GM23338 (cell line): ENCODE measurements around the gene PCLO. TPM values are rescaled to one million over a fixed set of nuclear protein-coding genes. Genes with fewer than 3 reads are reported as not detected.
"Not testable (repeated sequence)": the region's sequence is repeated elsewhere in the genome, so short reads cannot be mapped to it uniquely, and the experiment has no call there.

Experiments used
- ATAC-seq: fragments of 200-7000 bp; cut with Tn5 transposase; 3 replicates; pipeline ENCODE4 v1.9.1; 2020
- DNase-seq: peaks from one replicate; pipeline ENCODE4 v3.0.0-alpha.2; 2015; ENCODE audit warnings: low spot score
- H2AFZ ChIP-seq: fragments of 200-600 bp; sonication (generic); 2 replicates; pipeline ENCODE4 v1.8.0; 2016; ENCODE audit warnings: antibody characterized with exemption, mild to moderate bottlenecking, moderate library complexity
- H3F3A ChIP-seq: fragments of 200-600 bp; sonication (generic); replicated peaks from 2 replicates; pipeline ENCODE4 v1.8.0; 2017; ENCODE audit warnings: antibody characterized with exemption, mixed run types, low read depth
- H3K27ac ChIP-seq: fragments of 200-600 bp; sonication (generic); 2 replicates; pipeline ENCODE4 v1.6.1; 2016; ENCODE audit warnings: low read depth
- H3K27me3 ChIP-seq: fragments of 200-600 bp; sonication (generic); 2 replicates; pipeline ENCODE4 v1.8.0; 2016; ENCODE audit warnings: mild to moderate bottlenecking, mixed run types, moderate library complexity; ENCODE audit not compliant: insufficient read depth
- H3K36me3 ChIP-seq: fragments of 200-600 bp; sonication (generic); 2 replicates; pipeline ENCODE4 v1.8.0; 2016; ENCODE audit warnings: mild to moderate bottlenecking; ENCODE audit not compliant: insufficient read depth
- H3K4me1 ChIP-seq: fragments of 200-600 bp; sonication (generic); 2 replicates; pipeline ENCODE4 v1.8.0; 2016; ENCODE audit warnings: mild to moderate bottlenecking, moderate library complexity; ENCODE audit not compliant: insufficient read depth
- H3K4me2 ChIP-seq: fragments of 200-600 bp; sonication (generic); 2 replicates; pipeline ENCODE4 v1.7.1; 2017; ENCODE audit warnings: mixed run types
- H3K4me3 ChIP-seq: fragments of 200-600 bp; sonication (generic); 2 replicates; pipeline ENCODE4 v1.6.1; 2016; ENCODE audit warnings: mixed run types
- H3K79me2 ChIP-seq: fragments of 200-600 bp; sonication (generic); replicated peaks from 2 replicates; pipeline ENCODE4 v1.8.0; 2017; ENCODE audit warnings: mild to moderate bottlenecking; ENCODE audit not compliant: insufficient read depth
- H3K9me2 ChIP-seq: fragments of 200-600 bp; sonication (generic); 2 replicates; pipeline ENCODE4 v1.8.0; 2017; ENCODE audit not compliant: insufficient read depth
- H4K20me1 ChIP-seq: fragments of 200-600 bp; sonication (generic); replicated peaks from 2 replicates; pipeline ENCODE4 v1.8.0; 2017; ENCODE audit warnings: mild to moderate bottlenecking; ENCODE audit not compliant: insufficient read depth
- H3K27ac Mint-ChIP-seq: 2 replicates; pipeline ENCODE4 v1.8.0; 2020; ENCODE audit warnings: inconsistent platforms, mild to moderate bottlenecking, moderate library complexity, mixed read lengths
- H3K27me3 Mint-ChIP-seq: 3 replicates; pipeline ENCODE4 v1.8.0; 2022; ENCODE audit warnings: low read depth, mild to moderate bottlenecking, moderate library complexity, mixed read lengths, inconsistent platforms; ENCODE audit not compliant: insufficient read depth, poor library complexity
- H3K36me3 Mint-ChIP-seq: 3 replicates; pipeline ENCODE4 v1.8.0; 2021; ENCODE audit warnings: low read depth, mild to moderate bottlenecking, inconsistent platforms, moderate library complexity, mixed read lengths
- H3K4me1 Mint-ChIP-seq: 3 replicates; pipeline ENCODE4 v1.8.0; 2020; ENCODE audit warnings: mild to moderate bottlenecking, inconsistent platforms, mixed read lengths
- H3K4me3 Mint-ChIP-seq: 3 replicates; pipeline ENCODE4 v1.8.0; 2021; ENCODE audit warnings: moderate library complexity, mild to moderate bottlenecking, inconsistent platforms, mixed read lengths
- H3K9me3 Mint-ChIP-seq: 3 replicates; pipeline ENCODE4 v1.8.0; 2020; ENCODE audit warnings: moderate library complexity, mild to moderate bottlenecking, inconsistent platforms, mixed read lengths
- CREB1 ChIP-seq: fragments of 250-450 bp; sonication (Bioruptor Pico); IDR thresholded peaks from 2 replicates; pipeline ENCODE4 v1.5.0; 2020; ENCODE audit warnings: low read depth, mild to moderate bottlenecking, moderate library complexity
- JUNB ChIP-seq: IDR thresholded peaks from one replicate; pipeline ENCODE4 v1.6.1; 2016; ENCODE audit warnings: antibody characterized with exemption; ENCODE audit not compliant: unreplicated experiment
- NANOG ChIP-seq: IDR thresholded peaks from 2 replicates; pipeline ENCODE4 v1.6.1; 2016; ENCODE audit warnings: antibody characterized with exemption, borderline replicate concordance
- POLR2AphosphoS5 ChIP-seq: IDR thresholded peaks from 2 replicates; pipeline ENCODE4 v1.6.1; 2016; ENCODE audit warnings: antibody characterized with exemption, low read depth
- STAT1 ChIP-seq: IDR thresholded peaks from one replicate; pipeline ENCODE4 v1.6.1; 2016; ENCODE audit warnings: antibody characterized with exemption; ENCODE audit not compliant: unreplicated experiment
- ZNF114 ChIP-seq: fragments of 250-450 bp; sonication (Bioruptor Pico); IDR thresholded peaks from 2 replicates; pipeline ENCODE4 v1.5.0; 2020; ENCODE audit warnings: mild to moderate bottlenecking, moderate library complexity
- ZNF331 ChIP-seq: fragments of 250-450 bp; sonication (Bioruptor Pico); IDR thresholded peaks from 2 replicates; pipeline ENCODE4 v1.5.0; 2020; ENCODE audit warnings: low read depth, mild to moderate bottlenecking, moderate library complexity
- polyA plus RNA-seq: library from polyadenylated mRNA; unstranded; fragments of >200 nt; fragmentation: Nextera tagmentation; extraction: Ambion mirVana; gene quantifications from 2 replicates; pipeline ENCODE4 v1.2.1, GENCODE V29; 2016
- total RNA-seq: library from RNA; depleted of rRNA; stranded (reverse); fragments of >200 nt; shearing (Covaris generic); gene quantifications from 2 replicates; pipeline ENCODE4 v1.2.3, GENCODE V29; 2014
- TF ChIP-seq, protein P1 (sequence below): IDR thresholded peaks from one replicate; pipeline ENCODE4 v1.6.1; 2018; ENCODE audit warnings: antibody characterized with exemption; ENCODE audit not compliant: unreplicated experiment
- TF ChIP-seq, protein P2 (sequence below), 2 experiments: fragments of 200-600 bp in 1 of 2; sonication (generic) in 1 of 2; conservative IDR thresholded peaks; 2 replicates each; pipeline versions ENCODE4 v1.5.1 to v1.6.1; 2016 to 2017; ENCODE audit warnings: antibody characterized with exemption in 2 of 2, low read depth in 2 of 2, mild to moderate bottlenecking in 2 of 2, moderate library complexity in 1 of 2

PCLO gene
- total and polyA plus RNA-seq, 2 experiments from 2014 or later = 7.4 to 9.1 TPM

- Histone ChIP-seq H2AFZ (no peak overlapping the region), H3K79me2 (no peaks in the 10 kb centered on the region), H3K27me3 (no peaks in the 10 kb centered on the region), H3K4me2 (no peak overlapping the region), H3K36me3 (no peaks in the 10 kb centered on the region), H3K4me3 (no peak overlapping the region), H3K4me1 (no peaks in the 10 kb centered on the region), H3K27ac (no peak overlapping the region), H3K9me2 (no peaks in the 10 kb centered on the region), H4K20me1 (no peaks in the 10 kb centered on the region), H3F3A (no peaks in the 10 kb centered on the region)
- Mint-ChIP-seq H3K4me1 (no peaks in the 10 kb centered on the region), H3K9me3 (no peaks in the 10 kb centered on the region), H3K27ac (no peak overlapping the region), H3K27me3 (peaks cover 2% of the 10 kb centered on the region), H3K4me3 (no peak overlapping the region), H3K36me3 (no peaks in the 10 kb centered on the region)
- no peak for TF ChIP-seq ZNF331 (CRISPR knock-in tag)
- no peak for TF ChIP-seq POLR2AphosphoS5
- no peak for TF ChIP-seq NANOG
- no peak for TF ChIP-seq ZNF114 (CRISPR knock-in tag)
- ATAC-seq = no peak
- DNase-seq = no peak
These were observed 256.2 kb downstream of the PCLO start for GRCh38 chr7:82906502-82906901.

GRCh38 chr7:82904871-82905270, 257.8 kb downstream of the PCLO start:
- no peak overlapping the region for H3K27ac Mint-ChIP-seq
- DNase-seq (no peak), ATAC-seq (no peak)
- Histone ChIP-seq H3K4me3 (no peak overlapping the region), H3K4me1 (no peaks in the 10 kb centered on the region), H3K27me3 (no peaks in the 10 kb centered on the region), H3K9me2 (no peaks in the 10 kb centered on the region), H2AFZ (no peak overlapping the region), H3F3A (no peaks in the 10 kb centered on the region), H3K79me2 (no peaks in the 10 kb centered on the region), H3K36me3 (no peaks in the 10 kb centered on the region), H3K27ac (no peak overlapping the region), H4K20me1 (no peaks in the 10 kb centered on the region), H3K4me2 (no peak overlapping the region)
- H3K4me1 Mint-ChIP-seq = no peaks in the 10 kb centered on the region
- TF ChIP-seq JUNB (no peak), STAT1 (no peak), NANOG (no peak), ZNF114 (CRISPR knock-in tag) (no peak), CREB1 (no peak)
- TF ChIP-seq, protein P1, sequence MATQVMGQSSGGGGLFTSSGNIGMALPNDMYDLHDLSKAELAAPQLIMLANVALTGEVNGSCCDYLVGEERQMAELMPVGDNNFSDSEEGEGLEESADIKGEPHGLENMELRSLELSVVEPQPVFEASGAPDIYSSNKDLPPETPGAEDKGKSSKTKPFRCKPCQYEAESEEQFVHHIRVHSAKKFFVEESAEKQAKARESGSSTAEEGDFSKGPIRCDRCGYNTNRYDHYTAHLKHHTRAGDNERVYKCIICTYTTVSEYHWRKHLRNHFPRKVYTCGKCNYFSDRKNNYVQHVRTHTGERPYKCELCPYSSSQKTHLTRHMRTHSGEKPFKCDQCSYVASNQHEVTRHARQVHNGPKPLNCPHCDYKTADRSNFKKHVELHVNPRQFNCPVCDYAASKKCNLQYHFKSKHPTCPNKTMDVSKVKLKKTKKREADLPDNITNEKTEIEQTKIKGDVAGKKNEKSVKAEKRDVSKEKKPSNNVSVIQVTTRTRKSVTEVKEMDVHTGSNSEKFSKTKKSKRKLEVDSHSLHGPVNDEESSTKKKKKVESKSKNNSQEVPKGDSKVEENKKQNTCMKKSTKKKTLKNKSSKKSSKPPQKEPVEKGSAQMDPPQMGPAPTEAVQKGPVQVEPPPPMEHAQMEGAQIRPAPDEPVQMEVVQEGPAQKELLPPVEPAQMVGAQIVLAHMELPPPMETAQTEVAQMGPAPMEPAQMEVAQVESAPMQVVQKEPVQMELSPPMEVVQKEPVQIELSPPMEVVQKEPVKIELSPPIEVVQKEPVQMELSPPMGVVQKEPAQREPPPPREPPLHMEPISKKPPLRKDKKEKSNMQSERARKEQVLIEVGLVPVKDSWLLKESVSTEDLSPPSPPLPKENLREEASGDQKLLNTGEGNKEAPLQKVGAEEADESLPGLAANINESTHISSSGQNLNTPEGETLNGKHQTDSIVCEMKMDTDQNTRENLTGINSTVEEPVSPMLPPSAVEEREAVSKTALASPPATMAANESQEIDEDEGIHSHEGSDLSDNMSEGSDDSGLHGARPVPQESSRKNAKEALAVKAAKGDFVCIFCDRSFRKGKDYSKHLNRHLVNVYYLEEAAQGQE = no peak
- TF ChIP-seq, protein P2, sequence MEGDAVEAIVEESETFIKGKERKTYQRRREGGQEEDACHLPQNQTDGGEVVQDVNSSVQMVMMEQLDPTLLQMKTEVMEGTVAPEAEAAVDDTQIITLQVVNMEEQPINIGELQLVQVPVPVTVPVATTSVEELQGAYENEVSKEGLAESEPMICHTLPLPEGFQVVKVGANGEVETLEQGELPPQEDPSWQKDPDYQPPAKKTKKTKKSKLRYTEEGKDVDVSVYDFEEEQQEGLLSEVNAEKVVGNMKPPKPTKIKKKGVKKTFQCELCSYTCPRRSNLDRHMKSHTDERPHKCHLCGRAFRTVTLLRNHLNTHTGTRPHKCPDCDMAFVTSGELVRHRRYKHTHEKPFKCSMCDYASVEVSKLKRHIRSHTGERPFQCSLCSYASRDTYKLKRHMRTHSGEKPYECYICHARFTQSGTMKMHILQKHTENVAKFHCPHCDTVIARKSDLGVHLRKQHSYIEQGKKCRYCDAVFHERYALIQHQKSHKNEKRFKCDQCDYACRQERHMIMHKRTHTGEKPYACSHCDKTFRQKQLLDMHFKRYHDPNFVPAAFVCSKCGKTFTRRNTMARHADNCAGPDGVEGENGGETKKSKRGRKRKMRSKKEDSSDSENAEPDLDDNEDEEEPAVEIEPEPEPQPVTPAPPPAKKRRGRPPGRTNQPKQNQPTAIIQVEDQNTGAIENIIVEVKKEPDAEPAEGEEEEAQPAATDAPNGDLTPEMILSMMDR (conservative IDR thresholded peaks at IDR 0.05; ENCODE audit: low read depth in 2 of 2) = no peak
- H3K9me3 Mint-ChIP-seq = no peaks in the 10 kb centered on the region
- H3K36me3 Mint-ChIP-seq = no peaks in the 10 kb centered on the region
- H3K4me3 Mint-ChIP-seq = no peak overlapping the region
- peaks cover 2% of the 10 kb centered on the region for H3K27me3 Mint-ChIP-seq

DNA sequence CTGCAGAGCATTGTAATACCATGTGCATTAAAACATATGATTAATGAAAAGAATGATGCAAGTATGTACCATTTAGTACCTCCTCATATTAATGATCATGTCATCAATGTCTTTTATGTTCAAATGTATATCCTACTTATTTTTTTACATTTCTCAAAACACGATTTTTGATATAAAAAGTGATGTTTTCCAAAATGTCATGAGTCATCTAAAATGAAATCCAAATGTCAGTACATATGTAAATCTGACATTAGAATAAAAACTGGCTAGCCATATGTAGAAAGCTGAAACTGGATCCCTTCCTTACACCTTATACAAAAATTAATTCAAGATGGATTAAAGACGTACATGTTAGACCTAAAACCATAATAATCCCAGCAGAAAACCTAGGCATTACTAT, 261.6 kb downstream of the PCLO start:
- H2AFZ ChIP-seq, H3K36me3 ChIP-seq, H3K4me3 Mint-ChIP-seq, ATAC-seq, H3K4me1 ChIP-seq, H3K27me3 ChIP-seq, H3K36me3 Mint-ChIP-seq, H3K27ac ChIP-seq, H3K4me3 ChIP-seq, H3K9me3 Mint-ChIP-seq, H3K79me2 ChIP-seq, H4K20me1 ChIP-seq, H3K4me1 Mint-ChIP-seq, H3K4me2 ChIP-seq, H3K27ac Mint-ChIP-seq, H3F3A ChIP-seq, DNase-seq, H3K9me2 ChIP-seq, H3K27me3 Mint-ChIP-seq: not testable (repeated sequence)
